ENCODE results near the gene ADAMTS14.

GRCh38 chr10:70751356-70751755 lies 79.0 kb downstream of the ADAMTS14 start:
- TF ChIP-seq TAF1 (IDR thresholded peaks at IDR 0.05; ENCODE audit: low read depth) (no peak), RAD21 (IDR thresholded peaks at IDR 0.05; ENCODE audit: low read depth) (no peak), EP300 (IDR thresholded peaks at IDR 0.05; ENCODE audit: borderline replicate concordance) (no peak), CEBPB (IDR thresholded peaks at IDR 0.05) (no peak), TEAD4 (IDR thresholded peaks at IDR 0.05) (no peak), YY1 (IDR thresholded peaks at IDR 0.05; ENCODE audit: low read depth) (no peak), EGR1 (IDR thresholded peaks at IDR 0.05) (no peak)

Data from Ishikawa (cell line).